ENCODE data around the gene MAG. TPM values are rescaled to one million over a fixed set of nuclear protein-coding genes. Genes with fewer than 3 reads are reported as not detected.
A peak's percentile ranks its signal among the peaks of the same experiment; 100 is the strongest.

MAG gene
- total RNA-seq, 1 donor = 0.27 TPM

- DNase-seq (ENCODE audit: low read depth in 2 of 3, low spot score in 2 of 3) = no peak
Observed at GRCh38 chr19:35265126-35265899, 26.6 kb upstream of the MAG start.

GRCh38 chr19:35265900-35266519 lies 26.0 kb upstream of the MAG start:
- no peak for DNase-seq (ENCODE audit: low read depth in 2 of 3, low spot score in 2 of 3)

DNA sequence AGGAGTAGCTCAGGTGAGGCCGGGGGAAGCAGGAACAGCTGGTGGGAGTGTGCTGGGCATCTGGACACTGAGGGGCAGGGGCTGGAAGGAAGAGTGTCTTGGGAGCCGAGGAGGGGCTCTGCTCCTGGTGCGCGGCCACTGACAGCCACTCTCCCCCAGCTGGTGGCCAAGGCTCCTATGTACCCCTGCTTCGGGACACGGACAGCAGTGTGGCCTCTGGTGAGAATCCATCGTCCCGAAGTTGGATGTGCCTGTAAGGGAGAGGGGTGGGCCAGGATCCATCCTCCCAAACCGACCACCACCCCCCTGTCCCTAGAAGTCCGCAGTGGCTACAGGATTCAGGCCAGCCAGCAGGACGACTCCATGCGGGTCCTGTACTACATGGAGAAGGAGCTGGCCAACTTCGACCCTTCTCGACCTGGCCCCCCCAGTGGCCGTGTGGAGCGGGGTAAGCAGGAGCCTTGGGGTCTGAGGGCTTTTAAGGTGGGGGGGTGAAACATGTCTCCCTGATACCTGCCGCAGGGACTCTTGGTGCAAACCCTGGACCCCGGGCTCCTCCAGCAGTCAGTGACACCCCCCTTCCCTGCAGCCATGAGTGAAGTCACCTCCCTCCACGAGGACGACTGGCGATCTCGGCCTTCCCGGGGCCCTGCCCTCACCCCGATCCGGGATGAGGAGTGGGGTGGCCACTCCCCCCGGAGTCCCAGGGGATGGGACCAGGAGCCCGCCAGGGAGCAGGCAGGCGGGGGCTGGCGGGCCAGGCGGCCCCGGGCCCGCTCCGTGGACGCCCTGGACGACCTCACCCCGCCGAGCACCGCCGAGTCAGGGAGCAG lies 25.2 kb upstream of the MAG start:
- DNase-seq (ENCODE audit: low read depth in 2 of 3, low spot score in 2 of 3) = no peak

- no peak for DNase-seq (ENCODE audit: low read depth in 2 of 3, low spot score in 2 of 3)
Observed at GRCh38 chr19:35267353-35267817, 24.6 kb upstream of the MAG start.

DNA sequence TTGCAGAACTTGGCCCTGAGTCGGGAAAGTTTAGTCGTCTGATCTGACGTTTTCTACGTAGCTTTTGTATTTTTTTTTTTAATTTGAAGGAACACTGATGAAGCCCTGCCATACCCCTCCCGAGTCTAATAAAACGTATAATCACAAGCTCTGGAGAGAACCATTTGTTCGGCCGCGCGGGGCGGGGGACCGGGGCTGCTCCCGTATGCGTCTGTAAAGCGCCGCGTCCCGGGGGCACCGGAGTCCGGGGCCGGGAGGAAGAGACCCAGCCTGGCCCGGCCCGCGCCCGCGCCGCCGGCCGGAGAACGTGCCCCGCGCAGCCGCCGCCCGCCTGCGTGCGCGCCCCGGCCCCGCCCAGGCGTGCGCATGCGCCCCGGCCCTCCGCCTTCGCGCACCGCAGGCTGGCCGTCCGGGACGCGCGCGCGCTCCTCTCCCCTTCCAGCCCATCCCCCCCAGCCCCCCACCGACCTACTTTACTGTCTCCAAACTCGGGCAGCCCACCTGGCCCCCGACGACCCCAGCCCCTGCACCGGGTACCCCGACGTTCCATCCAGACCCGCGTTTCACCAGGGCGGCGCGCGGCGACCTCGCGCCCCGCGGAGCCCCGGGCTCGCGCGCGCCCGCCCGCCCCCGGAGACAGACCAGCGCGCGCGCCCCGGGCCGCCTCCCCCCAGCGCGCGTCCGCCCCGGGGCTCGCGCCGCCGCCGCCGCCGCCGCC lies 24.0 kb upstream of the MAG start:
- DNase-seq (ENCODE audit: low read depth in 2 of 3, low spot score in 2 of 3) = peak; percentile 71 to 90 (median 75)

GRCh38 chr19:35268536-35269437 lies 23.2 kb upstream of the MAG start, which contains the start of gene USF2:
Gene USF2 (plus strand): TSS chr19:35268962. CDS start chr19:35269102, 140 bp downstream.
- peak in 2 of 3 donors; percentile 77 to 84 for DNase-seq (ENCODE audit: low read depth in 2 of 3, low spot score in 2 of 3)

GRCh38 chr19:35269438-35270117 lies 22.4 kb upstream of the MAG start:
- DNase-seq (ENCODE audit: low read depth in 2 of 3, low spot score in 2 of 3) = peak; percentile 52 to 88 (median 84)

DNA sequence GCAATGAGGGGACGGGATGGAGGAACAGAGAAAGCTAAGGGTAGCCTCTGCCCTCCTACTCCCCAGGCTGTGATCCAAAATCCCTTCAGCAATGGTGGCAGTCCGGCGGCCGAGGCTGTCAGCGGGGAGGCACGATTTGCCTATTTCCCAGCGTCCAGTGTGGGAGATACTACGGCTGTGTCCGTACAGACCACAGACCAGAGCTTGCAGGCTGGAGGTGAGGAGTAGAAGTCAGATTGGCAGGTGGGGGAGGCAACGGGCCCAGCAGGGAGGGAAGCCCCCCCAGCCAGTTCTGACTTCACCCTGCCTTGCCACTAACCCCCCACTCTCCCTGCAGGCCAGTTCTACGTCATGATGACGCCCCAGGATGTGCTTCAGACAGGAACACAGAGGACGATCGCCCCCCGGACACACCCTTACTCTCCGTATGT lies 21.6 kb upstream of the MAG start:
- DNase-seq (ENCODE audit: low read depth in 2 of 3, low spot score in 2 of 3) = no peak

DNA sequence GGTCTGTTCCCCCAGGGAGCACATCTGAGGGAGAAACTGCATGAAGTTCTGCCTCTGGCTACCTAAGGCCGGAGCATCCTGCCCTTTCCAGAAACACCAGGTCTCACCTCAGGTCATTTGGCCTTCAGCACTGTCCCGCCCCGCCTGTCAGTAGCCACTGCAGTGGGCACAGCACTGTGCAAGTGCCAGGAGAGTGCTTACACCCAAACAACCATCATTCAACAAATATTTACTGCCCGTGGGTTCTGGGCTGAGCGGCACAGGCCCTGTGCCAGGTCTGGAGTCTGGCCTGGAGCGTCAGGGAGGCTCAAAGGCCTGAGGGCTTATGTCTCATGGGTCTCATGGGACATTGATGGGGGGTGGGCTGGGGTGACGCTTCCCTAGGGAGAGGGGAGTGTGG lies 20.4 kb upstream of the MAG start:
- DNase-seq (ENCODE audit: low read depth in 2 of 3, low spot score in 2 of 3) = no peak

DNA sequence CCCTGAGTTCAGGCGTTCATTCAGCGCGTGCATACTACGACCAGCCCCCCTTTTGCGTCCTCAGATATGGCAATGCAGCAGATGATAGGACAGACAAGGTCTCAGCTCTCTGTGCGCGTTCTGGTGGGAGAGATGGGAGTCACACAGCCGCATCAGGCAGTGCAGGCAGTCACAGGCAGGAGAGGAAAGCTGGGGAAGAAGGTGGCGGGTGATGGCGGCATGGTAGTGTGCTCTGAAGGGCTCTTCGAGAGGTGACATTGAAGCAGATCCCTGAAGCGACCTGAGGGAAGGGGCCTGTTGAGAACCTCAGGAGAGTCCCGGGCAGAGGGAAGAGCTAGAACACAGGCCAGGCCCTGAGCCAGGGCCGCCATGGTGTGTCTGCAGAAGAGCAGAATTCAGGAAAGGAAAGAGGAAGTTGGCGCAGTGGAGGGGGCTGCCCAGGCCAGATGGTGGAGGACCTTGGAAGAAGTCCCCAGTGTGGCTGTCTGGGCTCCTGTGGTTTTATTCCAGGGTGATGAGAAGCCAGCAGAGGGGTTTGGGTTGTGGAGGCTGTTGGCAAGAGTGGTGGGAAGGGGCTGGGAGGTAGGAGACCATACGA lies 19.7 kb upstream of the MAG start:
- peak in 2 of 3 donors; percentile 68 to 78 for DNase-seq (ENCODE audit: low read depth in 2 of 3, low spot score in 2 of 3)

DNA sequence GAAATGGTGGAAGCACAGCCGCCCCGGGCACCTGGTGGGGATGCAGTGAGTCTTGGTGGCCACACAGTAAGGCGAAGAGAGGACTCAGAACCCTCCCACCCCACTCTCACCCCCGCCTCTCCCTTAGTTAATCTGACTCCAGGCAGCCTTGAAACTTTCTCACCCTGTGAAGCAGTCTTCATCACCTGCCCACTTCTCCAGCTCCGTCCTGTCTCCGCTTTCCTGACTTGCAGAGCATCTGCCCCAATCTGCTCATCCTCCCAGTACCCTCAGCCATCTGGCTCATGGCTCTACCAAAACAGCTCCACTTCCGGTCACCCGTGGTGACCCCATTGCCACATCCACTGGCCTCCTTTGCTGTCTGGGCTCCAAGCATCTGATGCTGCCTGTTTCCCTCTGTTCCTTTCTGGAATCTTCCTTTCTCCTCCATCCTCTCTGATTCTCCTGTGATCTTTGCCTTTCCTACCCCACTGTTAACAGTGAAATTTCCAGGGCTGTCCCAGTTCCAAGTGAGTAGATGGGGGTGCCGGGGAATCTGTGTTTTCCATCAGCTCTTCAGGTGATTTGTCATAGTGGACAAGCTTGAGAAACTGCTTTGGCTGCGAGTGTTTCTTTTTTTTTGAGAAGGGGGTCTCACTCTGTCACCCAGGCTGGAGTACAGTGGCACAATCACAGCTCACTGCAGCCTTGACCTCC lies 18.9 kb upstream of the MAG start:
- no peak for DNase-seq (ENCODE audit: low read depth in 2 of 3, low spot score in 2 of 3)

- DNase-seq (ENCODE audit: low read depth in 2 of 3, low spot score in 2 of 3) = no peak
Observed at GRCh38 chr19:35273686-35274259, 18.2 kb upstream of the MAG start.

GRCh38 chr19:35274323-35274722 lies 17.6 kb upstream of the MAG start:
- DNase-seq (ENCODE audit: low read depth in 2 of 3, low spot score in 2 of 3) = no peak

- DNase-seq (ENCODE audit: low read depth in 2 of 3, low spot score in 2 of 3) = no peak
Observed at GRCh38 chr19:35276706-35277281, 15.2 kb upstream of the MAG start.

DNA sequence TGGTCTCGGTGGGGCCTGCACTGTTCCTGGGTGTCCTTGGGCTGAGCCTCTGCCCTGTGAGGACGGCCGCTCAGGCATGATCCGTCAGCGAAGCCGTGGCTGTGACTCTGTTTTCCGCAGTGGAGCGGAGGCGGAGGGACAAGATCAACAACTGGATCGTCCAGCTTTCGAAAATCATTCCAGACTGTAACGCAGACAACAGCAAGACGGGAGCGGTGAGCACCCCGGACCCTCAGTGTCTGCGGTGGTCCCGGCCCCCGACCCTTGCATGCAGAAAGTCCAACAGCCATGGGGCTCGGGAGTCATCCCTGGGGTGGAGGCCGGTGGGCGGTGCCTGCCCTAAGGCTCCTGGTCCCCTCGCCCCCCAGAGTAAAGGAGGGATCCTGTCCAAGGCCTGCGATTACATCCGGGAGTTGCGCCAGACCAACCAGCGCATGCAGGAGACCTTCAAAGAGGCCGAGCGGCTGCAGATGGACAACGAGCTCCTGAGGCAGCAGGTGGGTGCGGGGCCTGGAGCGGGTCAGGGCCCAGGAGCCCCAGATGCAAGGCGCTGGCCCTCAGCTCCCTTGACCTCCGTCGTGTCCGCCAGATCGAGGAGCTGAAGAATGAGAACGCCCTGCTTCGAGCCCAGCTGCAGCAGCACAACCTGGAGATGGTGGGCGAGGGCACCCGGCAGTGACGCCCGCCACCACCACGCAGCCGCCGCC lies 13.2 kb upstream of the MAG start:
- DNase-seq (ENCODE audit: low read depth in 2 of 3, low spot score in 2 of 3) = no peak

- DNase-seq (ENCODE audit: low read depth in 2 of 3, low spot score in 2 of 3) = no peak
Observed at GRCh38 chr19:35279374-35279773, 12.6 kb upstream of the MAG start.
